GM12891 (cell line): Measurements from ENCODE around the gene TYW1B. TPM values are rescaled to one million over a fixed set of nuclear protein-coding genes. Genes with fewer than 3 reads are reported as not detected.
"Not testable (repeated sequence)": the region's sequence is repeated elsewhere in the genome, so short reads cannot be mapped to it uniquely, and the experiment has no call there.

Experiments used
- DNase-seq: peaks from one replicate; pipeline ENCODE4 v3.0.0; 2011; ENCODE audit warnings: low spot score; ENCODE audit not compliant: insufficient read length
- FAIRE-seq: peaks from 2 replicates; lab custom pipeline; 2011; peaks lifted over from hg19 to GRCh38; lab: Jason Lieb, UNC
- POLR2A ChIP-seq: IDR thresholded peaks from 2 replicates; pipeline ENCODE4 v1.6.1; 2011; ENCODE audit warnings: low read depth, low read length, control low read depth
- POLR2AphosphoS5 ChIP-seq: IDR thresholded peaks from 2 replicates; pipeline ENCODE4 v1.6.1; 2011; ENCODE audit warnings: low read depth, low read length, control low read depth
- SPI1 ChIP-seq: IDR thresholded peaks from 2 replicates; pipeline ENCODE4 v1.6.1; 2011; ENCODE audit warnings: low read depth, low read length, control low read depth
- TAF1 ChIP-seq: IDR thresholded peaks from 2 replicates; pipeline ENCODE4 v1.6.1; 2011; ENCODE audit warnings: low read depth, low read length, control low read depth
- polyA plus RNA-seq: library from polyadenylated mRNA; unstranded; fragments of >200 nt; gene quantifications from one replicate; pipeline ENCODE4 v1.2.1, GENCODE V29; 2012; ENCODE audit warnings: low read depth, missing spikeins, inconsistent platforms; ENCODE audit not compliant: missing spikeins

TYW1B gene
- 1.0 TPM for polyA plus RNA-seq

GRCh38 chr7:72827839-72828591, at the start of gene TYW1B:
TSS of gene TYW1B (minus strand) at chr7:72828200. CDS start at chr7:72828075, 125 bp downstream.
- FAIRE-seq: peak; percentile 91
- DNase-seq: peak; percentile 51
- TF ChIP-seq SPI1 (peak; percentile 40), POLR2A (peak; percentile 89), TAF1 (peak; percentile 85), POLR2AphosphoS5 (peak; percentile 85)

- DNase-seq: not testable (repeated sequence)
Observed at GRCh38 chr7:72867591-72867990, 39.6 kb upstream of the TYW1B start.

GRCh38 chr7:72858846-72859400, 30.9 kb upstream of the TYW1B start:
- FAIRE-seq, DNase-seq: not testable (repeated sequence)

More at GRCh38 chr7:72867591-72867990, 39.6 kb upstream of the TYW1B start:
- FAIRE-seq: not testable (repeated sequence)

GRCh38 chr7:72857925-72858324, 29.9 kb upstream of the TYW1B start:
- FAIRE-seq, DNase-seq: not testable (repeated sequence)

- FAIRE-seq, DNase-seq: not testable (repeated sequence)
Observed at GRCh38 chr7:72855261-72855660, 27.3 kb upstream of the TYW1B start.

- FAIRE-seq, DNase-seq: not testable (repeated sequence)
Observed at GRCh38 chr7:72852937-72853336, 24.9 kb upstream of the TYW1B start.

GRCh38 chr7:72850746-72851145, 22.7 kb upstream of the TYW1B start:
- not testable (repeated sequence) for DNase-seq, FAIRE-seq

GRCh38 chr7:72844146-72844545, 16.1 kb upstream of the TYW1B start:
- not testable (repeated sequence) for FAIRE-seq, DNase-seq

- DNase-seq, FAIRE-seq: not testable (repeated sequence)
Observed at GRCh38 chr7:72843166-72843565, 15.2 kb upstream of the TYW1B start.

- FAIRE-seq, DNase-seq: not testable (repeated sequence)
Observed at GRCh38 chr7:72840966-72841511, 13.0 kb upstream of the TYW1B start.

GRCh38 chr7:72838315-72838714, 10.3 kb upstream of the TYW1B start:
- FAIRE-seq, DNase-seq: not testable (repeated sequence)

- FAIRE-seq, DNase-seq: not testable (repeated sequence)
Observed at GRCh38 chr7:72837291-72837690, 9.3 kb upstream of the TYW1B start.

GRCh38 chr7:72830567-72830966, 2.6 kb upstream of the TYW1B start:
- FAIRE-seq: peak; percentile 40
- not testable (repeated sequence) for DNase-seq

GRCh38 chr7:72829687-72830354, 1.8 kb upstream of the TYW1B start:
- FAIRE-seq: peak; percentile 88
- not testable (repeated sequence) for DNase-seq
